Astrocyte (in vitro differentiated cells and primary cell): ENCODE data around the gene MYB. TPM values are rescaled to one million over a fixed set of nuclear protein-coding genes. Genes with fewer than 3 reads are reported as not detected.

Experiments
- DNase-seq: peaks from one replicate; pipeline ENCODE4 v3.0.0-alpha.2; 2010; ENCODE audit warnings: low read depth
- FAIRE-seq: peaks from 2 replicates; lab custom pipeline; 2011; peaks lifted over from hg19 to GRCh38; lab: Jason Lieb, UNC
- H2AFZ ChIP-seq: 2 replicates; pipeline ENCODE4 v1.6.0; 2012; ENCODE audit warnings: low read depth, low read length, inconsistent platforms
- H3K27ac ChIP-seq: 2 replicates; pipeline ENCODE4 v1.5.1; 2011; ENCODE audit warnings: low read depth, low read length, inconsistent platforms
- H3K27me3 ChIP-seq: 2 replicates; pipeline ENCODE4 v1.6.0; 2011; ENCODE audit warnings: low read length, inconsistent platforms; ENCODE audit not compliant: insufficient read depth
- H3K36me3 ChIP-seq: 2 replicates; pipeline ENCODE4 v1.5.1; 2011; ENCODE audit warnings: low read length, inconsistent platforms; ENCODE audit not compliant: insufficient read depth
- H3K4me1 ChIP-seq: 2 replicates; pipeline ENCODE4 v1.5.1; 2011; ENCODE audit warnings: low read length, inconsistent platforms; ENCODE audit not compliant: insufficient read depth
- H3K4me2 ChIP-seq: 2 replicates; pipeline ENCODE4 v1.6.0; 2012; ENCODE audit warnings: low read length, inconsistent platforms
- H3K4me3 ChIP-seq: 2 replicates; pipeline ENCODE4 v1.5.1; 2011; ENCODE audit warnings: low read depth, mild to moderate bottlenecking, low read length, inconsistent platforms; ENCODE audit not compliant: insufficient read depth
- H3K79me2 ChIP-seq: 2 replicates; pipeline ENCODE4 v1.6.0; 2012; ENCODE audit warnings: mild to moderate bottlenecking, low read length, inconsistent platforms; ENCODE audit not compliant: insufficient read depth
- H3K9ac ChIP-seq: 2 replicates; pipeline ENCODE4 v1.6.0; 2012; ENCODE audit warnings: mild to moderate bottlenecking, low read length, inconsistent platforms
- H3K9me3 ChIP-seq: 2 replicates; pipeline ENCODE4 v1.5.1; 2012; ENCODE audit warnings: low read depth, mild to moderate bottlenecking, low read length, inconsistent platforms; ENCODE audit not compliant: insufficient read depth
- H4K20me1 ChIP-seq: 2 replicates; pipeline ENCODE4 v1.6.0; 2012; ENCODE audit warnings: low read length, inconsistent platforms; ENCODE audit not compliant: insufficient read depth
- H3K27ac Mint-ChIP-seq: one replicate; pipeline ENCODE4 v1.8.0; 2021; ENCODE audit warnings: mild to moderate bottlenecking, mixed read lengths; ENCODE audit not compliant: unreplicated experiment
- H3K27me3 Mint-ChIP-seq: one replicate; pipeline ENCODE4 v1.8.0; 2021; ENCODE audit warnings: low read depth, mixed read lengths; ENCODE audit not compliant: unreplicated experiment
- H3K36me3 Mint-ChIP-seq: one replicate; pipeline ENCODE4 v1.8.0; 2021; ENCODE audit warnings: low read depth, mixed read lengths; ENCODE audit not compliant: unreplicated experiment
- H3K4me1 Mint-ChIP-seq: one replicate; pipeline ENCODE4 v1.8.0; 2021; ENCODE audit warnings: low read depth, mixed read lengths; ENCODE audit not compliant: unreplicated experiment
- H3K4me3 Mint-ChIP-seq: one replicate; pipeline ENCODE4 v1.8.0; 2021; ENCODE audit warnings: mild to moderate bottlenecking, moderate library complexity, mixed read lengths; ENCODE audit not compliant: unreplicated experiment
- H3K9me3 Mint-ChIP-seq: one replicate; pipeline ENCODE4 v1.8.0; 2021; ENCODE audit warnings: mild to moderate bottlenecking, mixed read lengths; ENCODE audit not compliant: unreplicated experiment
- CTCF ChIP-seq: IDR thresholded peaks from 2 replicates; pipeline ENCODE4 v1.5.1; 2011; ENCODE audit warnings: low read depth, mild to moderate bottlenecking, inconsistent platforms, low read length, moderate library complexity; ENCODE audit not compliant: insufficient read depth
- EZH2 ChIP-seq: IDR thresholded peaks from 2 replicates; pipeline ENCODE4 v1.6.1; 2012; ENCODE audit warnings: mild to moderate bottlenecking, low read length, inconsistent platforms; ENCODE audit not compliant: insufficient read depth
- total RNA-seq: library from RNA; stranded (reverse); gene quantifications from 2 replicates; pipeline ENCODE4 v1.2.1, GENCODE V29; 2021

Gene MYB
- total RNA-seq, 1 donor from 2014 or later, result not detected

- Mint-ChIP-seq H3K36me3 (no peaks in the 10 kb centered on the region), H3K27ac (no peak overlapping the region), H3K4me1 (peaks cover 2% of the 10 kb centered on the region), H3K27me3 (no peaks in the 10 kb centered on the region), H3K4me3 (no peak overlapping the region), H3K9me3 (peaks cover 5% of the 10 kb centered on the region)
- Histone ChIP-seq H3K27me3 (no peaks in the 10 kb centered on the region), H4K20me1 (no peaks in the 10 kb centered on the region), H3K4me2 (no peak overlapping the region), H3K27ac (no peak overlapping the region), H3K79me2 (no peaks in the 10 kb centered on the region), H3K9me3 (no peaks in the 10 kb centered on the region), H2AFZ (no peak overlapping the region), H3K36me3 (no peaks in the 10 kb centered on the region), H3K4me3 (no peak overlapping the region), H3K9ac (no peak overlapping the region), H3K4me1 (no peaks in the 10 kb centered on the region)
- FAIRE-seq, result no peak
- DNase-seq, result no peak
- TF ChIP-seq EZH2, result no peak
- TF ChIP-seq CTCF, result no peak
Measured at GRCh38 chr6:135225911-135226310, 44.8 kb downstream of the MYB start.

DNA sequence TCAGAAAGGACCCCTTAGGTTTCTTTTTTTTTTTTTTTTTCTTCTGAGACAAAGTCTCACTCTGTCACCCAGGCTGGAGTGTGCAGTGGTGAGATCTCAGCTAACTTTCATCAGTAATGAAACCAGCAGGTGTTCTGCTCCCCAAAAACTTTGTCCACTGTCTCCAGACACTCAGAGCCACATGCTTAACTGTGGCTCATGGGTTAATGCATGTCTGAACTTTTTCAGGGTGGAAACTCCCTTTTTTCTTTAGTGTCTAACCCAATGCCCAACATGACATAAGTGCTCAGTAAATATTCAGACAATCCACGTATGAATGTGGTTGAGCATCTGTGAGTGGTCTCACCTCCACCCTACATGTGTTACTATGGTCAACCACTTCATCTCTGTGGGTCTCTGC lies 45.4 kb downstream of the MYB start:
- Histone ChIP-seq H4K20me1 (no peaks in the 10 kb centered on the region), H3K27me3 (no peaks in the 10 kb centered on the region), H3K79me2 (no peaks in the 10 kb centered on the region), H3K9ac (no peak overlapping the region), H3K4me2 (no peak overlapping the region), H3K27ac (no peak overlapping the region), H2AFZ (no peak overlapping the region), H3K4me3 (no peak overlapping the region), H3K4me1 (no peaks in the 10 kb centered on the region), H3K36me3 (no peaks in the 10 kb centered on the region), H3K9me3 (no peaks in the 10 kb centered on the region)
- H3K9me3 Mint-ChIP-seq, result peaks cover 5% of the 10 kb centered on the region
- DNase-seq (no peak), FAIRE-seq (no peak)
- no peaks in the 10 kb centered on the region for H3K36me3 Mint-ChIP-seq
- H3K27ac Mint-ChIP-seq, result no peak overlapping the region
- no peak overlapping the region for H3K4me3 Mint-ChIP-seq
- no peaks in the 10 kb centered on the region for H3K27me3 Mint-ChIP-seq
- peaks cover 5% of the 10 kb centered on the region for H3K4me1 Mint-ChIP-seq
- TF ChIP-seq CTCF (no peak), EZH2 (no peak)

DNA sequence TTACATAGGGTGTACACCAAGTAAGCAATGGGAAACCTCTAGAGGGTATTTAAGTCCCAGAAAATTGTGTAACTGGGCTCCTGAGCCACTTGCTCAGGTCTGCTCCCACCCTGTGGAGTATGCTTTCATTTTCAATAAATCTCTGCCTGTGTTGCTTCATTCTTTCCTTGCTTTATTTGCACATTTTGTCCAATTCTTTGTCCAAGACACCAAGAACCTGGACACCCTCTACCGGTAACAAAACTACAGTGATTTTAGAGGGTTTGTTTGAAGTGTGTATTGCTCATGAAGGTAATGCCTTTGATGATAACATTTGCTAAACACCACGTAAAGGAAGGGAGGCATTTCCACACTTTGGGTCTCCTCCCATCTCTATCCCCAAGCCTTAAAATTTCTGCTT lies 46.2 kb downstream of the MYB start:
- DNase-seq (no peak), FAIRE-seq (no peak)
- Histone ChIP-seq H3K4me1 (no peaks in the 10 kb centered on the region), H3K27ac (no peak overlapping the region), H3K9me3 (no peaks in the 10 kb centered on the region), H3K4me2 (no peak overlapping the region), H3K9ac (no peak overlapping the region), H3K4me3 (no peak overlapping the region), H4K20me1 (no peaks in the 10 kb centered on the region), H2AFZ (no peak overlapping the region), H3K36me3 (no peaks in the 10 kb centered on the region), H3K27me3 (no peaks in the 10 kb centered on the region), H3K79me2 (no peaks in the 10 kb centered on the region)
- TF ChIP-seq CTCF (no peak), EZH2 (no peak)
- Mint-ChIP-seq H3K27me3 (no peaks in the 10 kb centered on the region), H3K27ac (no peak overlapping the region), H3K9me3 (peaks cover 2% of the 10 kb centered on the region), H3K4me3 (no peak overlapping the region), H3K36me3 (no peaks in the 10 kb centered on the region), H3K4me1 (peaks cover 5% of the 10 kb centered on the region)
